Cardiac muscle cell (in vitro differentiated cells and primary cell): Measurements from ENCODE around the gene TMEM186. TPM values are rescaled to one million over a fixed set of nuclear protein-coding genes. Genes with fewer than 3 reads are reported as not detected.

ENCODE experiments used
- DNase-seq, 2 donors: peaks; one replicate each; pipeline versions ENCODE4 v3.0.0 to v3.0.0-alpha.2; 2010 to 2017; ENCODE audit warnings: low read depth in 1 of 2, low spot score in 1 of 2
- H3K27ac ChIP-seq: fragments of 200-600 bp; sonication (generic); 2 replicates; pipeline ENCODE4 v1.5.1; 2016
- H3K27me3 ChIP-seq: fragments of 200-600 bp; sonication (generic); 2 replicates; pipeline ENCODE4 v1.6.0; 2016; ENCODE audit warnings: control low read depth
- H3K36me3 ChIP-seq: fragments of 200-600 bp; sonication (generic); 2 replicates; pipeline ENCODE4 v1.5.1; 2016; ENCODE audit warnings: control low read depth
- H3K4me1 ChIP-seq: fragments of 200-600 bp; sonication (generic); 2 replicates; pipeline ENCODE4 v1.8.1; 2017; ENCODE audit warnings: low read depth, mild to moderate bottlenecking, mixed run types
- H3K4me3 ChIP-seq: fragments of 200-600 bp; sonication (generic); 2 replicates; pipeline ENCODE4 v1.5.1; 2016; ENCODE audit warnings: mild to moderate bottlenecking
- H3K9me3 ChIP-seq: fragments of 200-600 bp; sonication (generic); 2 replicates; pipeline ENCODE4 v1.5.1; 2017; ENCODE audit warnings: low read depth, mild to moderate bottlenecking, control low read depth
- CTCF ChIP-seq: IDR thresholded peaks from 2 replicates; pipeline ENCODE4 v1.5.1; 2012; ENCODE audit warnings: low read depth, mild to moderate bottlenecking, low read length
- polyA plus RNA-seq: library from polyadenylated mRNA; unstranded; fragments of >200 nt; fragmentation: Nextera tagmentation; extraction: Ambion mirVana; gene quantifications from 2 replicates; pipeline ENCODE4 v1.2.1, GENCODE V29; 2016
- total RNA-seq: library from RNA; depleted of rRNA; stranded (reverse); fragments of >200 nt; gene quantifications from 2 replicates; pipeline ENCODE4 v1.2.3, GENCODE V29; 2016

TMEM186 gene
- total and polyA plus RNA-seq, 2 experiments from 2014 or later: 8.1 to 23.9 TPM

GRCh38 chr16:8781797-8782196, 15.6 kb downstream of the TMEM186 start:
- no peak overlapping the region for H3K4me3 ChIP-seq
- peaks cover 15% of the 10 kb centered on the region for H3K36me3 ChIP-seq
- no peaks in the 10 kb centered on the region for H3K4me1 ChIP-seq
- no peak for TF ChIP-seq CTCF
- no peak for DNase-seq
- H3K9me3 ChIP-seq: no peaks in the 10 kb centered on the region
- H3K27ac ChIP-seq: no peak overlapping the region
- H3K27me3 ChIP-seq: no peaks in the 10 kb centered on the region

- no peak overlapping the region for H3K4me3 ChIP-seq
- no peaks in the 10 kb centered on the region for H3K27me3 ChIP-seq
- peaks cover 32% of the 10 kb centered on the region for H3K36me3 ChIP-seq
- no peaks in the 10 kb centered on the region for H3K9me3 ChIP-seq
- no peak overlapping the region for H3K27ac ChIP-seq
- no peak for TF ChIP-seq CTCF
- H3K4me1 ChIP-seq: no peaks in the 10 kb centered on the region
- no peak for DNase-seq
Measured at GRCh38 chr16:8777217-8777616, 20.2 kb downstream of the TMEM186 start.

GRCh38 chr16:8776129-8776584, 21.3 kb downstream of the TMEM186 start:
- Histone ChIP-seq H3K27me3 (no peaks in the 10 kb centered on the region), H3K27ac (no peak overlapping the region), H3K4me3 (no peak overlapping the region), H3K36me3 (peaks cover 32% of the 10 kb centered on the region), H3K4me1 (no peaks in the 10 kb centered on the region), H3K9me3 (no peaks in the 10 kb centered on the region)
- DNase-seq: no peak
- no peak for TF ChIP-seq CTCF

- Histone ChIP-seq H3K4me1 (no peaks in the 10 kb centered on the region), H3K36me3 (peaks cover 34% of the 10 kb centered on the region), H3K4me3 (no peak overlapping the region), H3K27ac (no peak overlapping the region), H3K9me3 (no peaks in the 10 kb centered on the region), H3K27me3 (no peaks in the 10 kb centered on the region)
- no peak for TF ChIP-seq CTCF
- no peak for DNase-seq
Measured at GRCh38 chr16:8775359-8775758, 22.1 kb downstream of the TMEM186 start.

GRCh38 chr16:8774208-8774607, 23.2 kb downstream of the TMEM186 start:
- peaks cover 39% of the 10 kb centered on the region for H3K36me3 ChIP-seq
- no peak for TF ChIP-seq CTCF
- no peak overlapping the region for H3K4me3 ChIP-seq
- H3K9me3 ChIP-seq: no peaks in the 10 kb centered on the region
- no peaks in the 10 kb centered on the region for H3K4me1 ChIP-seq
- no peak for DNase-seq
- no peaks in the 10 kb centered on the region for H3K27me3 ChIP-seq
- no peak overlapping the region for H3K27ac ChIP-seq

- Histone ChIP-seq H3K27me3 (no peaks in the 10 kb centered on the region), H3K4me1 (no peaks in the 10 kb centered on the region), H3K36me3 (peaks cover 44% of the 10 kb centered on the region), H3K4me3 (no peak overlapping the region), H3K9me3 (no peaks in the 10 kb centered on the region), H3K27ac (no peak overlapping the region)
- no peak for DNase-seq
- TF ChIP-seq CTCF: no peak
Measured at GRCh38 chr16:8773537-8773936, 23.9 kb downstream of the TMEM186 start.
